Measurements from ENCODE around the gene ACTN1. TPM values are rescaled to one million over a fixed set of nuclear protein-coding genes. Genes with fewer than 3 reads are reported as not detected.
"Not testable (repeated sequence)": the region's sequence is repeated elsewhere in the genome, so short reads cannot be mapped to it uniquely, and the experiment has no call there.

Gene ACTN1
- total RNA-seq = 100 to 1,000 TPM in 2 of 3 donors, 10 to 100 TPM in 1; 75.0 to 295 (median 290) TPM

GRCh38 chr14:68979021-68979721 lies at the start of gene ACTN1:
Gene ACTN1, minus strand, starts transcription at chr14:68979302. Its CDS starts 246 bp downstream, at chr14:68979056.
- DNase-seq (ENCODE audit: low spot score in 2 of 2) = peak; percentile 93 to 98
- Histone ChIP-seq H3K27me3 (no peaks in the 10 kb centered on the region), H3K36me3 (no peaks in the 10 kb centered on the region), H3K4me3 (peak within 1 kb of the TSS; percentile 80 to 96 (median 85)), H3K4me1 (peaks cover 0 to 20% of the 10 kb centered on the region in 2 donors), H3K27ac (peak within 1 kb of the TSS; percentile 98 to 99), H3K9me3 (no peaks in the 10 kb centered on the region)
- TF ChIP-seq CTCF (IDR thresholded peaks at IDR 0.05) (no peak), POLR2AphosphoS5 (IDR thresholded peaks at IDR 0.05) (peak; percentile 67 to 88 (median 79)), POLR2A (IDR thresholded peaks at IDR 0.05) (peak; percentile 64)
- intact Hi-C loops (cut with DNase I; ENCODE audit: low total_unique reads) = loop anchor here (10.0 kb wide), 1 partner anchor 834 kb away; no protein-coding TSS in a partner anchor

GRCh38 chr14:69027242-69027913 lies 48.3 kb upstream of the ACTN1 start:
- DNase-seq (ENCODE audit: low spot score in 2 of 2) = no peak
- Histone ChIP-seq H3K27ac (no peak overlapping the region), H3K36me3 (no peaks in the 10 kb centered on the region), H3K4me3 (no peak overlapping the region), H3K4me1 (no peaks in the 10 kb centered on the region), H3K27me3 (no peaks in the 10 kb centered on the region), H3K9me3 (no peaks in the 10 kb centered on the region)
- TF ChIP-seq POLR2A (IDR thresholded peaks at IDR 0.05) (no peak), CTCF (IDR thresholded peaks at IDR 0.05) (no peak), POLR2AphosphoS5 (IDR thresholded peaks at IDR 0.05) (no peak)
- intact Hi-C loops (cut with DNase I; ENCODE audit: low total_unique reads) = no loop called here

- no peak overlapping the region for H3K4me3 ChIP-seq
- TF ChIP-seq CTCF (IDR thresholded peaks at IDR 0.05) = no peak
- no peak for TF ChIP-seq POLR2AphosphoS5 (IDR thresholded peaks at IDR 0.05)
- TF ChIP-seq POLR2A (IDR thresholded peaks at IDR 0.05) = no peak
- no peaks in the 10 kb centered on the region for H3K27me3 ChIP-seq
- no peak for DNase-seq (ENCODE audit: low spot score in 2 of 2)
- intact Hi-C loops (cut with DNase I; ENCODE audit: low total_unique reads) = no loop called here
- no peaks in the 10 kb centered on the region for H3K9me3 ChIP-seq
- H3K4me1 ChIP-seq = no peaks in the 10 kb centered on the region
- no peaks in the 10 kb centered on the region for H3K36me3 ChIP-seq
- no peak overlapping the region for H3K27ac ChIP-seq
Observed at GRCh38 chr14:69023035-69023434, 43.9 kb upstream of the ACTN1 start.

GRCh38 chr14:69022093-69022492 lies 43.0 kb upstream of the ACTN1 start:
- intact Hi-C loops (cut with DNase I; ENCODE audit: low total_unique reads); DNase-seq (ENCODE audit: low spot score in 2 of 2): not testable (repeated sequence)

GRCh38 chr14:69017706-69018105 lies 38.6 kb upstream of the ACTN1 start:
- no peaks in the 10 kb centered on the region for H3K36me3 ChIP-seq
- no peak for DNase-seq (ENCODE audit: low spot score in 2 of 2)
- H3K27ac ChIP-seq = no peak overlapping the region
- no peaks in the 10 kb centered on the region for H3K9me3 ChIP-seq
- H3K27me3 ChIP-seq = no peaks in the 10 kb centered on the region
- TF ChIP-seq POLR2A (IDR thresholded peaks at IDR 0.05) = no peak
- TF ChIP-seq POLR2AphosphoS5 (IDR thresholded peaks at IDR 0.05) = no peak
- no peak for TF ChIP-seq CTCF (IDR thresholded peaks at IDR 0.05)
- intact Hi-C loops (cut with DNase I; ENCODE audit: low total_unique reads) = no loop called here
- no peaks in the 10 kb centered on the region for H3K4me1 ChIP-seq
- no peak overlapping the region for H3K4me3 ChIP-seq

More at GRCh38 chr14:69022093-69022492, 43.0 kb upstream of the ACTN1 start:
- not testable (repeated sequence) for H3K4me1 ChIP-seq, H3K27me3 ChIP-seq, H3K9me3 ChIP-seq, H3K36me3 ChIP-seq, H3K4me3 ChIP-seq, H3K27ac ChIP-seq

All from breast epithelium (tissue), 4 donors.